Measurements from ENCODE around the gene IQCM.

IQCM gene

GRCh38 chr4:149555146-149555545 lies 260.5 kb downstream of the IQCM start:
- no peak for DNase-seq (ENCODE audit: extremely low read depth, low read depth)
- no peak for TF ChIP-seq CTCF (IDR thresholded peaks at IDR 0.05; ENCODE audit: low read depth, low read length)

GRCh38 chr4:149553959-149554520 lies 261.6 kb downstream of the IQCM start:
- TF ChIP-seq CTCF (IDR thresholded peaks at IDR 0.05; ENCODE audit: low read depth, low read length): no peak
- no peak for DNase-seq (ENCODE audit: extremely low read depth, low read depth)

GRCh38 chr4:149552601-149553000 lies 263.0 kb downstream of the IQCM start:
- no peak for TF ChIP-seq CTCF (IDR thresholded peaks at IDR 0.05; ENCODE audit: low read depth, low read length)
- DNase-seq (ENCODE audit: extremely low read depth, low read depth): no peak

GRCh38 chr4:149549911-149550310 lies 265.7 kb downstream of the IQCM start:
- DNase-seq (ENCODE audit: extremely low read depth, low read depth): no peak

GRCh38 chr4:149534779-149535178 lies 280.9 kb downstream of the IQCM start:
- TF ChIP-seq CTCF (IDR thresholded peaks at IDR 0.05; ENCODE audit: low read depth, low read length): no peak
- no peak for DNase-seq (ENCODE audit: extremely low read depth, low read depth)

More at GRCh38 chr4:149549911-149550310, 265.7 kb downstream of the IQCM start:
- TF ChIP-seq CTCF (IDR thresholded peaks at IDR 0.05; ENCODE audit: low read depth, low read length): no peak; the same call in 1 of the 2 replicates

- DNase-seq (ENCODE audit: extremely low read depth, low read depth): no peak
- TF ChIP-seq CTCF (IDR thresholded peaks at IDR 0.05; ENCODE audit: low read depth, low read length): no peak
These were observed 283.8 kb downstream of the IQCM start for GRCh38 chr4:149531861-149532260.

GRCh38 chr4:149523039-149523438 lies 292.6 kb downstream of the IQCM start:
- TF ChIP-seq CTCF (IDR thresholded peaks at IDR 0.05; ENCODE audit: low read depth, low read length): no peak
- no peak for DNase-seq (ENCODE audit: extremely low read depth, low read depth)

Measured in AG09319 (cell line).